Activated CD8-positive, alpha-beta memory T cell treated with anti-CD3 and anti-CD28 coated beads for 48 hours (primary cell): ENCODE results near the gene UBR1.
"Not testable (repeated sequence)": the region's sequence is repeated elsewhere in the genome, so short reads cannot be mapped to it uniquely, and the experiment has no call there.

Source experiments
- DNase-seq, 3 experiments: peaks; one replicate each; pipeline ENCODE4 v3.0.0-alpha.2; 2020; ENCODE audit warnings: low read depth in 2 of 3, low spot score in 2 of 3

The UBR1 gene

DNA sequence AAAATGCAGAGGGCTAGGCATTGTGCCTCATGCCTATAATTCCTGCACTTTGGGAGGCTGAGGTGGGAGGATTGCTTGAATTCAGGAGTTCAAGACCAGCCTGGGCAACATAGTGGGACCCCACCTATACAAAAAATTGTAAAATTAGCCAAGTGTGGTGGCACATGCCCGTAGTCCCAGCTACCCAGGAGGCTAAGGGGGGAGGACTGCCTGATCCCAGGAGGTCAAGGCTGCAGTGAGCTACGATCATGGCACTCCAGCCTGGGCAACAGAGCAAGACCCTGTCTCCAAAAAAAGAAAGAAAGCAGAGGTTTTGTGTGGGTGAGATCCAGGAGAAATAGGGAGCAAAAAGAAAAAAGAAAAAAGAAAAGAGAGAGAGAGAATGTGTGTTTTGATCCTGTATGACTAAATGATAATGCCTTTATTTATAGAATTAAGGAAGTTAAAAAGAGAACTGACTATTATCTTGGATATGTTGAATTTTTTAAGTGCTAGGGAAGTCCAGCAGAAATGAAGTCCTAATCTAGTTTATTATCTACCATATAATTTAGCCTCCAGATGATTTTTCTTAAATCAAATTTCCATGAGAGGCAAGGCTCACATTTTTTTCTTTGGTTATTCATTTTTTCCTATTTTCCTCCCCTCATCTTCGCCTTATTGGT lies 190.1 kb downstream of the UBR1 start:
- no peak for DNase-seq

DNA sequence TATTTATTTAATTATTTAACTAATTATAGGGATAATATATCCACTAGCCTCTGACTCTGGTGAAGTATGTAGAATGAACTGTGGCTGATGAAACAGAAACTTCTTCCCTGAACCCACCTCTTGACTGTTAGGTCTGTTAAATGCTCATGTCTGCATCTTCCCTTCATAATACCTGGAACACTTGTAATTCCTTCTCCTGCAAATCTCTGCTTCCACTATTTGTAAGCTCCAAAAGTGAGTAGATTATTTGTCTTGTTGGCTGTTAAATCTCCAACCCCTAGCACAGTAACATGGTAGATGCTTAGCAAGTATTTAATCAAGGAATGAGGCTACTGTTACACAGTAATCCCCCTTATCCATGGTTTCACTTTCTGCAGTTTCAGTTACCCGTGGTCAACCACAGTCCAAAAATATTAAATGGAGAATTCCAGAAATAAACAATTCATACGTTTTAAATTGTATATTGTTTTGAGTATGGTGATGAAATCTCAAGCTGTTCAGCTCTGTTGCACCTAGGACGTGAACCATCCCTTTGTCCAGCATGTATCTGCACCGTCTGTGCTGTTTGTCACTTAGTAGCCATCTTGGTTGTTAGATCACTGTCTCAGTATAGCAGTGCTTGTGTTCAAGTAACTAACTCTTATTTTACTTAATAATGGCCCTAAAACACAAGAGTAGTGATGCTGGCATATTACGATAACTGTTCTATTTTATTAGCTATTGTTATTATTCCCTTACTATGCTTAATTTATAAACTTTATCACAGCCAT lies 190.9 kb downstream of the UBR1 start:
- DNase-seq, result no peak

DNA sequence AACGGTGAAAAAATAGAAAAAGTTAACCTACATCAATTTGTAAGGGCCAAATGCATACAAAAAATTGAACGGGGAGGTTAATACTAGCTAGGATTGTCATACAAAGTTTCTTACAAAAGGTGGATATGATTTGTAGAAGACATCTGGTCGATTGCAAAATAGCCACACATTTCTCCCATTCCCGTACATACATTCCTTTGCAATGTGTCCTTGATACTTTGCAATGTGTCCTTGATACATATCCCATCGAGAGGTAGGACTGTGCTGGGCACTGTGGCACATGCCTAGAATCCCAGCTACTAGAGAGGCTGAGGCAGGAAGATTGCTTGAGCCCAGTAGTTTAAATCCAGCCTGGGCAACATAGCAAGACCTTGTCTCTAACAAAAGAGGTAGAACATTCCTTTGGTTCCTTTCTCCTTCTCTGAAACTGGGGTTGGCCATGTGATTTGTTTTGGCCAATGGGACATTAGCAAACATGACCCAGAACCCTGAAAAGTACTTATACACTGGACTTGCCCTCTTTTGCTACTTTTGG lies 194.7 kb downstream of the UBR1 start:
- no peak for DNase-seq

DNA sequence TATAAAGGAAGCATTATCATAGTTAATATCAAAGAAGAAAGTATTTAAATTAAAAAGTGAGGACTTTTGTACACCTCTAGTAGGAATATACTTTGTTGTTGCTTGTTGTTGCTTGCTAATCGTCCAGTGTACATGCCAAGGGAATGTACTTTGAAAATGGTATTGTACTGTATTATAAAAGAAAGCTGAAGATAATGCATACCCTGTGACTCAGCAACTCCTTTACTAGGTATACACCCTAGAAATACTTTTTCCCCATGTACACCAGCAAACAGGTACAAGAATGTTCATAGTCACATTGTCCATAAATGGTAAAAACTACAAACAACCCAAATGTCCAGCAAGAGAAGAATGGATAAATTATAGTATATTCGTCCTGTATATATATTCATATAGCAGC lies 197.3 kb downstream of the UBR1 start:
- DNase-seq, result no peak

DNA sequence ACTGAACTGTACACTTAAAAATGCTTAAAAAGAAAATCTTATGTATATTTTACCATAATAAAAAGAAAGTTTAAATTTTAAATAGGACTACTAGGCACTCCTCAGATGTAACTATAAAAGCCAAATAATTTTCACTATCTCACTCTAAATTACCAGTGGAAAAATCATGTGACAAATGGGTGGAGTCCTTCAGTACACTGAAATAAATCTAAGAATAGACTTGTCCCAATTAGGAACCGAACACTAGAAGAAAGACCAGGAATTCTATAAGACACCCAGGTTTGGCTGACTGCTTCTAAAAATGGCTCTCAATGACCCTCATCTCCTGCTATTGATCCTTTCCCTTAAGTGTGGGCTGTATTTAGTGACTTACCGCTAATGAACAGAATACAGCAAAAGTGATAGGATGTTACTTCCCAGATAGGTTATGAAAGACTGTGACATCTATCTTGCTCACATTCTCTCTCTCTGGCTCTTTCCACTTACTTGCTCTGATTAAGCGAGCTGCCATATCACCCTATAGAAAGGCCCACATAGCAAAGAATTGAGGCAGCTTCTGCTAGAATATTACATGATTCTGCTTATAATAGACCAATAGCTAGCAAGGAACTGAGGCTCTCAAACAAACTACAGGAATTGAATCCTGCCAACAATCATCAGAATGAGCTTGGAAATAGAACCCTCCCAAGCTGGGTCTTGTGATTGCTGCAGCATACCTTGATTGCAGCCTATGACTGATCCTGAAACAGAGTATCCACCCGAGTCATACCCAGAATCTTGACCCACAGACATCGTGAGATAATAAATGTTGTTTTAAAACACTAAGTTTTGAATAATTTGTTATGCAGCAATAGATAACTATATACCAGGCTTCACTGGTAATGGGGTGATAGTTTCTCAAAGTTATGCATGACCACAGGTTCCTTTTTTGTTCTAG lies 202.2 kb downstream of the UBR1 start:
- no peak for DNase-seq

DNA sequence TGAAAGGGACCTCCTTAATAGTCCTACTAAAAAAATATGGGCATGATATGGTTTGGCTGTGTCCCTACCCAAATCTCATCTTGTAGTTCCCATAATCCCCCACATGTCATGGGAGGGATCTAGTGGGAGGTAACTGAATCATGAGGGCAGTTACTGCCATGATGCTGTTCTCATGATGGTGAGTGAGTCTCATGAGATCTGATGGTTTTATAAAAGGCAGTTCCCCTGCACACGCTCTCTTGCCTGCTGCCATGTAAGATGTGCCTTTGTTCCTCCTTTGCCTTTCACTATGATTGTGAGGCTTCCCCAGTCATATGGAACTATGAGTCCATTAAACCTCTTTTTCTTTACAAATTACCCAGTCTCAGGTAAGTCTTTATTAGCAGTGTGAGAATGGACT lies 211.9 kb downstream of the UBR1 start:
- not testable (repeated sequence) for DNase-seq
